Duodenal mucosa (tissue), 2 donors: ENCODE measurements around the gene WNT7B.

ENCODE experiments used
- H3K27ac ChIP-seq: one replicate; pipeline ENCODE4 v1.7.0; 2013; ENCODE audit warnings: low read depth, low read length
- H3K27me3 ChIP-seq, 2 donors: one replicate each; pipeline ENCODE4 v1.7.0; 2013; ENCODE audit warnings: low read length in 2 of 2, control low read depth in 1 of 2; ENCODE audit not compliant: insufficient read depth in 2 of 2, control insufficient read depth in 1 of 2
- H3K36me3 ChIP-seq, 2 donors: one replicate each; pipeline ENCODE4 v1.7.0; 2013; ENCODE audit warnings: low read length in 2 of 2, control low read depth in 1 of 2; ENCODE audit not compliant: insufficient read depth in 2 of 2, control insufficient read depth in 1 of 2
- H3K4me1 ChIP-seq, 2 donors: one replicate each; pipeline ENCODE4 v1.7.0; 2013; ENCODE audit warnings: low read length in 2 of 2, control low read depth in 1 of 2; ENCODE audit not compliant: insufficient read depth in 2 of 2, control insufficient read depth in 1 of 2
- H3K4me3 ChIP-seq, 2 donors: one replicate each; pipeline ENCODE4 v1.7.0; 2013; ENCODE audit warnings: low read length in 2 of 2, low read depth in 1 of 2
- H3K9ac ChIP-seq, 2 donors: one replicate each; pipeline ENCODE4 v1.7.0; 2013; ENCODE audit warnings: low read length in 2 of 2, low read depth in 1 of 2
- H3K9me3 ChIP-seq, 2 donors: one replicate each; pipeline ENCODE4 v1.7.0; 2013; ENCODE audit warnings: low read length in 2 of 2, control low read depth in 1 of 2; ENCODE audit not compliant: control insufficient read depth in 1 of 2

The WNT7B gene

GRCh38 chr22:45978275-45978713 is 1.3 kb upstream of the WNT7B start:
- Histone ChIP-seq H3K9ac (no peak overlapping the region), H3K9me3 (no peaks in the 10 kb centered on the region), H3K4me1 (peaks cover 5 to 16% of the 10 kb centered on the region in 2 donors), H3K27me3 (peaks cover 39 to 46% of the 10 kb centered on the region in 2 donors), H3K36me3 (no peaks in the 10 kb centered on the region), H3K4me3 (peak overlapping the region in 1 of 2 donors; percentile 61), H3K27ac (no peak overlapping the region)

- H3K4me1 ChIP-seq: peaks cover 5 to 16% of the 10 kb centered on the region in 2 donors
- H3K27ac ChIP-seq: no peak overlapping the region
- H3K9me3 ChIP-seq: no peaks in the 10 kb centered on the region
- H3K9ac ChIP-seq: no peak overlapping the region
- peaks cover 45 to 52% of the 10 kb centered on the region in 2 donors for H3K27me3 ChIP-seq
- H3K4me3 ChIP-seq: no peak overlapping the region
- H3K36me3 ChIP-seq: no peaks in the 10 kb centered on the region
Measured at GRCh38 chr22:45977551-45978274, 751 bp upstream of the WNT7B start.

GRCh38 chr22:45976254-45977002 is 534 bp downstream of the WNT7B start:
- peaks cover 52 to 59% of the 10 kb centered on the region in 2 donors for H3K27me3 ChIP-seq
- H3K9ac ChIP-seq: no peak overlapping the region
- H3K27ac ChIP-seq: no peak overlapping the region
- H3K9me3 ChIP-seq: no peaks in the 10 kb centered on the region
- H3K36me3 ChIP-seq: no peaks in the 10 kb centered on the region
- H3K4me1 ChIP-seq: peaks cover 5 to 16% of the 10 kb centered on the region in 2 donors
- peak overlapping the region in 1 of 2 donors; percentile 21 for H3K4me3 ChIP-seq

GRCh38 chr22:45975164-45976161 is 1.5 kb downstream of the WNT7B start:
- no peaks in the 10 kb centered on the region for H3K9me3 ChIP-seq
- no peak overlapping the region for H3K9ac ChIP-seq
- peaks cover 5 to 16% of the 10 kb centered on the region in 2 donors for H3K4me1 ChIP-seq
- no peaks in the 10 kb centered on the region for H3K36me3 ChIP-seq
- H3K27me3 ChIP-seq: peaks cover 62 to 66% of the 10 kb centered on the region in 2 donors
- no peak overlapping the region for H3K27ac ChIP-seq
- H3K4me3 ChIP-seq: no peak overlapping the region

GRCh38 chr22:45974498-45974897 is 2.5 kb downstream of the WNT7B start:
- Histone ChIP-seq H3K4me3 (no peak overlapping the region), H3K27ac (no peak overlapping the region), H3K4me1 (peaks cover 5 to 16% of the 10 kb centered on the region in 2 donors), H3K27me3 (peaks cover 63 to 72% of the 10 kb centered on the region in 2 donors), H3K9ac (no peak overlapping the region), H3K9me3 (no peaks in the 10 kb centered on the region), H3K36me3 (no peaks in the 10 kb centered on the region)

- Histone ChIP-seq H3K27me3 (peaks cover 70 to 77% of the 10 kb centered on the region in 2 donors), H3K9ac (no peak overlapping the region), H3K4me3 (no peak overlapping the region), H3K27ac (no peak overlapping the region), H3K4me1 (peaks cover 0 to 1% of the 10 kb centered on the region in 2 donors), H3K9me3 (no peaks in the 10 kb centered on the region), H3K36me3 (no peaks in the 10 kb centered on the region)
Measured at GRCh38 chr22:45972889-45973253, 4.1 kb downstream of the WNT7B start.

- no peak overlapping the region for H3K9ac ChIP-seq
- no peaks in the 10 kb centered on the region for H3K36me3 ChIP-seq
- no peaks in the 10 kb centered on the region for H3K9me3 ChIP-seq
- no peaks in the 10 kb centered on the region for H3K4me1 ChIP-seq
- peaks cover 67 to 74% of the 10 kb centered on the region in 2 donors for H3K27me3 ChIP-seq
- H3K27ac ChIP-seq: no peak overlapping the region
- no peak overlapping the region for H3K4me3 ChIP-seq
Measured at GRCh38 chr22:45972091-45972888, 4.7 kb downstream of the WNT7B start.

GRCh38 chr22:45971408-45972028 is 5.4 kb downstream of the WNT7B start:
- H3K9ac ChIP-seq: no peak overlapping the region
- no peaks in the 10 kb centered on the region for H3K36me3 ChIP-seq
- H3K9me3 ChIP-seq: no peaks in the 10 kb centered on the region
- H3K27ac ChIP-seq: no peak overlapping the region
- H3K4me1 ChIP-seq: no peaks in the 10 kb centered on the region
- peaks cover 72 to 73% of the 10 kb centered on the region in 2 donors for H3K27me3 ChIP-seq
- no peak overlapping the region for H3K4me3 ChIP-seq
